ENCODE results near the gene TXNL1. TPM values are rescaled to one million over a fixed set of nuclear protein-coding genes. Genes with fewer than 3 reads are reported as not detected.

Gene TXNL1
- total RNA-seq, 1 experiment from 2014 or later = 86.6 TPM

- no peaks in the 10 kb centered on the region for H3K27me3 Mint-ChIP-seq (ENCODE audit: insufficient read depth, unreplicated experiment)
- H3K9me3 Mint-ChIP-seq (ENCODE audit: unreplicated experiment) = no peaks in the 10 kb centered on the region
- no TSS peak for BruUV-seq (replicated peaks)
- POLR2A ChIA-PET = interaction anchor here (0.7 to 1.4 kb wide), 3 partner anchors 9 to 800 kb away, joined by 3 to 8 read pairs (median 5); partner anchors contain the start of gene TXNL1
- H3K4me1 Mint-ChIP-seq (ENCODE audit: insufficient read depth, unreplicated experiment) = peaks cover 8% of the 10 kb centered on the region
- intact Hi-C loops (cut with micrococcal nuclease) = no loop called here
- no peak overlapping the region for H3K4me3 Mint-ChIP-seq (ENCODE audit: unreplicated experiment)
- CTCF ChIA-PET = interaction anchor here (0.6 to 1.8 kb wide), 6 partner anchors 9 to 930 kb away, joined by 3 to 5 read pairs (median 4); partner anchors contain the start of gene TXNL1
- no peaks in the 10 kb centered on the region for H3K36me3 Mint-ChIP-seq (ENCODE audit: insufficient read depth, unreplicated experiment)
- no peak overlapping the region for H3K27ac Mint-ChIP-seq (ENCODE audit: low read depth, unreplicated experiment)
- TF ChIP-seq CTCF (IDR thresholded peaks at IDR 0.05; ENCODE audit: unreplicated experiment) = no peak
- no peak for DNase-seq (ENCODE audit: unreplicated experiment)
Observed at GRCh38 chr18:56647071-56647470, 8.7 kb upstream of the TXNL1 start.

- intact Hi-C loops (cut with micrococcal nuclease) = no loop called here
- H3K27ac Mint-ChIP-seq (ENCODE audit: low read depth, unreplicated experiment) = no peak overlapping the region
- no peaks in the 10 kb centered on the region for H3K9me3 Mint-ChIP-seq (ENCODE audit: unreplicated experiment)
- H3K36me3 Mint-ChIP-seq (ENCODE audit: insufficient read depth, unreplicated experiment) = no peaks in the 10 kb centered on the region
- peak; percentile 30 for DNase-seq (ENCODE audit: unreplicated experiment)
- CTCF ChIA-PET = interaction anchor here (0.7 to 1.6 kb wide), 10 partner anchors 10 to 936 kb away, joined by 3 to 5 read pairs (median 4); no protein-coding TSS in a partner anchor
- H3K4me3 Mint-ChIP-seq (ENCODE audit: unreplicated experiment) = no peak overlapping the region
- peaks cover 15% of the 10 kb centered on the region for H3K4me1 Mint-ChIP-seq (ENCODE audit: insufficient read depth, unreplicated experiment)
- no peaks in the 10 kb centered on the region for H3K27me3 Mint-ChIP-seq (ENCODE audit: insufficient read depth, unreplicated experiment)
- TF ChIP-seq CTCF (IDR thresholded peaks at IDR 0.05; ENCODE audit: unreplicated experiment) = peak; percentile 55
- BruUV-seq (replicated peaks) = no TSS peak
- POLR2A ChIA-PET = no interaction called here
Observed at GRCh38 chr18:56645415-56646016, 7.1 kb upstream of the TXNL1 start.

- no peak for DNase-seq (ENCODE audit: unreplicated experiment)
- Mint-ChIP-seq H3K4me3 (ENCODE audit: unreplicated experiment) (no peak overlapping the region), H3K27ac (ENCODE audit: low read depth, unreplicated experiment) (no peak overlapping the region), H3K9me3 (ENCODE audit: unreplicated experiment) (no peaks in the 10 kb centered on the region), H3K36me3 (ENCODE audit: insufficient read depth, unreplicated experiment) (peaks cover 6% of the 10 kb centered on the region), H3K27me3 (ENCODE audit: insufficient read depth, unreplicated experiment) (no peaks in the 10 kb centered on the region), H3K4me1 (ENCODE audit: insufficient read depth, unreplicated experiment) (peaks cover 22% of the 10 kb centered on the region)
- no TSS peak for BruUV-seq (replicated peaks)
- POLR2A ChIA-PET = interaction anchor here (0.7 kb wide), 1 partner anchor 868 kb away, joined by 3 read pairs; no protein-coding TSS in a partner anchor
- CTCF ChIA-PET = no interaction called here
- intact Hi-C loops (cut with micrococcal nuclease) = no loop called here
- TF ChIP-seq CTCF (IDR thresholded peaks at IDR 0.05; ENCODE audit: unreplicated experiment) = no peak
Observed at GRCh38 chr18:56643381-56643780, 5.0 kb upstream of the TXNL1 start.

- Mint-ChIP-seq H3K4me3 (ENCODE audit: unreplicated experiment) (no peak overlapping the region), H3K36me3 (ENCODE audit: insufficient read depth, unreplicated experiment) (peaks cover 8% of the 10 kb centered on the region), H3K27me3 (ENCODE audit: insufficient read depth, unreplicated experiment) (no peaks in the 10 kb centered on the region), H3K27ac (ENCODE audit: low read depth, unreplicated experiment) (no peak overlapping the region), H3K9me3 (ENCODE audit: unreplicated experiment) (no peaks in the 10 kb centered on the region), H3K4me1 (ENCODE audit: insufficient read depth, unreplicated experiment) (peaks cover 22% of the 10 kb centered on the region)
- TF ChIP-seq CTCF (IDR thresholded peaks at IDR 0.05; ENCODE audit: unreplicated experiment) = no peak
- BruUV-seq (replicated peaks) = no TSS peak
- peak; percentile 69 for DNase-seq (ENCODE audit: unreplicated experiment)
- ChIA-PET POLR2A (interaction anchor here (5.3 kb wide), 1 partner anchor 9 kb away, joined by 71 read pairs; the partner anchor contains the start of gene WDR7), CTCF (interaction anchor here (1.4 kb wide), 1 partner anchor 11 kb away, joined by 4 read pairs; no protein-coding TSS in a partner anchor)
- intact Hi-C loops (cut with micrococcal nuclease) = no loop called here
Observed at GRCh38 chr18:56641714-56642337, 3.4 kb upstream of the TXNL1 start.

Measured in MCF 10A (cell line).